Measurements from ENCODE around the gene SPTB.

DNA sequence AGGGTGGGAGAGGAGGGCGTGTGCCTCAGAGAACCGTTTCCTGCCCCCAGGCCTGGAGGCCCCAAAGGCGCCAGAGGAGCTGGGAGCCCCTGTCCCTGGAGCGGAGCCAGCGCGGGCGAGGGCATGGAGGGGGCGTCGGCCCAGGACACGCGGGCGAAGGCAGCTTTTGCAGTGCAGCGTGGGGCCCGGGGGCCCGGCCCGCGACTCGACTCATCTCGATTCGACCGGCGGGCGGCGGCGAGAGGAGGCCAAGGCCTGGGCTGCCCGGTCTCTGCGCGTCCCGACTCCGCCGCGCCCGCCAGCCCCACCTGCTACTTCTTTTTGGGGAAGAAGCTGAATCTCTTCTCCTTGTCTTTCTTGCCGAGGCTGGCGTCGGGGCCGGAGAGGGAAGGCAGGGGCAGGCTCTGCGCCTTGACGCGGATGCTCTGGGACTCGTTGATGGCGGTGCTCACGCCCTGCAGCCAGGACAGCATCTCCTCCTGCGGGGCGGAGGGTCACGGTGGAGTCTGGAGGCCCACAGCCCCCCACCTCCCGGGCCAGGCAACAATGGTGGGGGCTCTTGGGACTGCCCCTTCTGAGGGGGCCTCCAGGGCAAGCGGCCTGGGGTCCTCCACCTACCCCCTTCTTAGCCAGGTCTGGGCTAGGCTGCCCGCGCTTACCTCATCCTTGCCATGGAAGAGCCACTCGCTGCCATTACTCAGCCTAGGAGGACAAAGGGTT lies 130.6 kb downstream of the SPTB start:
- TF ChIP-seq CTCF (IDR thresholded peaks at IDR 0.05 in 4 of 5, conservative IDR thresholded peaks at IDR 0.05 in 1 of 5) = no peak
- TF ChIP-seq POLR2A (IDR thresholded peaks at IDR 0.05) = no peak
